Bronchial epithelial cell (primary cell): ENCODE data around the gene CDC25B. TPM values are rescaled to one million over a fixed set of nuclear protein-coding genes. Genes with fewer than 3 reads are reported as not detected.

ENCODE experiments used
- DNase-seq: peaks from one replicate; pipeline ENCODE4 v3.0.0-alpha.2; 2010; ENCODE audit warnings: low read depth
- FAIRE-seq: peaks from 2 replicates; lab custom pipeline; 2011; peaks lifted over from hg19 to GRCh38; lab: Jason Lieb, UNC
- H3K27me3 ChIP-seq: 2 replicates; pipeline ENCODE4 v1.5.1; 2011; ENCODE audit warnings: low read length; ENCODE audit not compliant: control insufficient read depth, insufficient read depth
- H3K36me3 ChIP-seq: 2 replicates; pipeline ENCODE4 v1.5.1; 2011; ENCODE audit warnings: low read length; ENCODE audit not compliant: control insufficient read depth, insufficient read depth
- H3K4me3 ChIP-seq: 2 replicates; pipeline ENCODE4 v1.5.1; 2011; ENCODE audit warnings: mild to moderate bottlenecking, low read depth, low read length, control low read depth
- CTCF ChIP-seq: IDR thresholded peaks from 2 replicates; pipeline ENCODE4 v1.5.1; 2011; ENCODE audit warnings: mild to moderate bottlenecking, moderate library complexity, low read length, control low read depth, inconsistent platforms; ENCODE audit not compliant: insufficient read depth, severe bottlenecking
- total RNA-seq: library from RNA; depleted of rRNA; stranded (reverse); fragments of >200 nt; gene quantifications from 2 replicates; pipeline ENCODE4 v1.2.1, GENCODE V29; 2014

Gene CDC25B
- total RNA-seq, 1 donor from 2014 or later = 17.9 TPM

DNA sequence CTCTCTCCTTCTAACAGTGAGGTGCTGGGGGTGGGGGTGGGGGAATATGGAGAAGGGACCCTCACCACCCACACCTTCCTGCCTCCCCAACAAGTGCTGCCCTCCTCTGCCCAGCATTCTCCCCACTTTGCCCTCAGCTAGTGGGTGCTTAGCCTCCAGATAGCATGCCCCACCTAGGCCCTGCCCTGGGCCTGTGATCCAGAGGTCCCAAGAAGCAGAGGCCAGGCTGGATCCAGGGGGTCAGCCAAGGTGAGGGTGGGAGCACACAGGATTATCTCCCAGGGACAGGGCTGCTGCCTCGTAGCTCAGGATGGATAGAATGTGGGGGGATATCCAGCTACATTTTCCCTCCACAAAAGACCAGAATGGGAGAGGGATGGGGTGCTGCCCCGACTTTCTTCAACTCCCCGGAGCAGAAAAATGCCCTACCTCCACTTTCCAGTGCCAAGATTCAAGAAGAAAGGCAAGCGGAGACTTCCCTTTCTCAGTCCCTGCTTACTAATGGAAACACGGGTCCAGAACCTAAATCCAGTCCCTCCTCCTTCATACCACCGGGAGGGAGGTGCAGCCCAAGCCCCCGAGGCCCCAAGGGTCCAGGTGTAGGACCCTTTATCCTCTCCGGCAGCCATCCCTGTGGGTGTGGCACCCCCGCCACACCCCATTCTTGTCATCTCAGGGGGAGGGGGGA is 29.5 kb upstream of the CDC25B start:
- FAIRE-seq (no peak), DNase-seq (no peak)
- Histone ChIP-seq H3K27me3 (no peaks in the 10 kb centered on the region), H3K4me3 (peak overlapping the region; percentile 84), H3K36me3 (no peaks in the 10 kb centered on the region)
- no peak for TF ChIP-seq CTCF

GRCh38 chr20:3767110-3767426 is 29.0 kb upstream of the CDC25B start:
- Histone ChIP-seq H3K4me3 (peak overlapping the region; percentile 84), H3K27me3 (no peaks in the 10 kb centered on the region), H3K36me3 (no peaks in the 10 kb centered on the region)
- FAIRE-seq (no peak), DNase-seq (no peak)
- TF ChIP-seq CTCF = no peak

GRCh38 chr20:3767427-3768341 is 28.4 kb upstream of the CDC25B start, which contains the start of gene ADISSP:
Gene ADISSP (minus strand): TSS chr20:3767753. CDS start chr20:3760100, 7,653 bp downstream.
- DNase-seq (peak; percentile 90), FAIRE-seq (no peak)
- Histone ChIP-seq H3K36me3 (no peaks in the 10 kb centered on the region), H3K4me3 (peak within 1 kb of the TSS; percentile 84), H3K27me3 (no peaks in the 10 kb centered on the region)
- no peak for TF ChIP-seq CTCF

DNA sequence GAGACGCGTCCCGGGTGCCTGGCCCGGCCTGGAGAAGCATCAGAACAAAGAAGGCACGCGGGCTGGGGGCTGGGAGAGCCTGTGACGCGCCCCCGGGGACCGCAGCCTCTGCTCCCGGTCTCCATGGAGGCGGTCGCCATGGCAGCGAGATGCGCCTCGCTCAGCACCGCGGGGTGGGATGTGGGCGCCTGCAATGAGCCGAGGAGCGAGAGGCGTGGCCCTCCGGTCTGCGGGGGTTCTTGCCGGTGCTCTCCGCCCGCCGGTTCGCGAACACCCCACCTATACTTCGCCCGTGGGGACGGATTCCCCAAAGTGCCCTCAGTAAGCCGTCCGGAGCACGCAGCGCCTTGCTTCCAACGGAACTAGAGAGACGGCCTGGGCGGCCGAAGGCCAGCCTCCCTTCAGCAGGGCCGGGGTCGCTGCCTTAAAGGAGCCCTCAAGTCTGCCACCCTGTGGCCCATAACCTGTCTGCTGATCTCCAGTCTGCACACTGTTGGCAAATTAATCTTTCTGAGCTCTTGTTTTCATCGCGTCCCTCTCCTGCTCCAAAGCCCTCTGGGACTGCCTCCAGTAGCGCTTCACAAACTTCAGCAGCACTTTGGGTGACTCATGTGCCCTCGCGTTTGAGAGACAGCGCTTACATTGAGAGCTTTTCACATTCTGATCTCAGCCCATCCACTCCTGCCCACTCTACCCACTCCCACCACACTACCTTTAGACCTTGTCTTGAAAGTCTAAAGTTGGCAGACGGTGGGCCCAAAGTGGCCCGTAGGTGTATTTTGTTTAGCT is 27.6 kb upstream of the CDC25B start:
- TF ChIP-seq CTCF = peak; percentile 58
- DNase-seq (peak; percentile 78), FAIRE-seq (peak; percentile 73)
- H3K4me3 ChIP-seq = peak overlapping the region; percentile 84
- no peaks in the 10 kb centered on the region for H3K27me3 ChIP-seq
- no peaks in the 10 kb centered on the region for H3K36me3 ChIP-seq

DNA sequence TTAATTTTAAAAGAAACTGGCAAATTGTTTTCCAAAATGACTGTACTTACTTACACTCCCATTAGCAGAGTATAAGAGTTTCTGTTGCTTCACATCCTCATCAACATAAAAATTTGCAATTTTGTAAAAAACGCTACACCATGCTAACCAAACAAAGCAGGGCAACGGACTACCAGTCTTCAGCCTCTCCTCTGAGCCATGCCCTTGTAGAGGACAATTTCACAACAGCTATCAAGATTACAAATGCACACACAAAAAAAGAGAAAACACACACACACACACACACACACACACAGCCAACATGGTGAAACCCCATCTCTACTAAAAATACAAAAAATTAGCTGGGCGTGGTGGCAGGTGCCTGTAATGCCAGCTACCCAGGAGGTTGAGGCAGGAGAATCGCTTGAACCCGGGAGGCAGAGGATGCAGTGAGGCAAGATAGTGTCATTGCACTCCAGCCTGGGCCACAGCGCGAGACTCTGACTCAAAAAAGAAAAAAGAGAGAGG is 24.5 kb upstream of the CDC25B start:
- DNase-seq = no peak
- no peak overlapping the region for H3K4me3 ChIP-seq
- H3K36me3 ChIP-seq = no peaks in the 10 kb centered on the region
- H3K27me3 ChIP-seq = no peaks in the 10 kb centered on the region
- FAIRE-seq = no peak
- no peak for TF ChIP-seq CTCF
